Liver (tissue), 9 donors: ENCODE data around the gene RAB7A. TPM values are rescaled to one million over a fixed set of nuclear protein-coding genes. Genes with fewer than 3 reads are reported as not detected.

ENCODE experiments used
- DNase-seq: peaks from one replicate; pipeline ENCODE4 v3.0.0-alpha.2; 2017; ENCODE audit warnings: low spot score
- H3K27ac ChIP-seq, 2 donors: one replicate each; pipeline ENCODE4 v1.7.0; 2013; ENCODE audit warnings: inconsistent platforms in 2 of 2, low read length in 2 of 2, control low read depth in 1 of 2, low read depth in 1 of 2, mild to moderate bottlenecking in 1 of 2
- H3K27me3 ChIP-seq, 4 donors: one replicate each; pipeline versions ENCODE4 v1.6.1 to v1.7.0; 2013; ENCODE audit warnings: low read length in 3 of 4, inconsistent platforms in 1 of 4, mild to moderate bottlenecking in 1 of 4, moderate library complexity in 1 of 4; ENCODE audit not compliant: control insufficient read depth in 4 of 4, insufficient read depth in 4 of 4
- H3K36me3 ChIP-seq, 4 donors: one replicate each; pipeline versions ENCODE4 v1.6.1 to v1.7.0; 2013; ENCODE audit warnings: low read length in 3 of 4, mild to moderate bottlenecking in 3 of 4, low read depth in 1 of 4, moderate library complexity in 1 of 4; ENCODE audit not compliant: control insufficient read depth in 4 of 4, insufficient read depth in 3 of 4
- H3K4me1 ChIP-seq, 4 donors: one replicate each; pipeline versions ENCODE4 v1.6.1 to v1.7.0; 2013; ENCODE audit warnings: low read length in 3 of 4, mild to moderate bottlenecking in 3 of 4, moderate library complexity in 1 of 4; ENCODE audit not compliant: control insufficient read depth in 4 of 4, insufficient read depth in 4 of 4
- H3K4me3 ChIP-seq, 3 donors: one replicate each; pipeline versions ENCODE4 v1.6.1 to v1.7.0; 2013; ENCODE audit warnings: low read length in 3 of 3, control low read depth in 1 of 3, low read depth in 1 of 3, mild to moderate bottlenecking in 1 of 3
- H3K9ac ChIP-seq, 2 donors: one replicate each; pipeline ENCODE4 v1.7.0; 2013; ENCODE audit warnings: low read length in 2 of 2, mild to moderate bottlenecking in 2 of 2, moderate library complexity in 2 of 2, control low read depth in 1 of 2, low read depth in 1 of 2
- H3K9me3 ChIP-seq, 4 donors: one replicate each; pipeline versions ENCODE4 v1.6.1 to v1.7.0; 2013; ENCODE audit warnings: low read length in 3 of 4; ENCODE audit not compliant: control insufficient read depth in 4 of 4
- EGR1 ChIP-seq, 2 donors: IDR thresholded peaks; 2 replicates each; pipeline ENCODE4 v1.6.1; 2016 to 2018; ENCODE audit warnings: antibody characterized with exemption in 2 of 2, low read depth in 2 of 2
- FOXA1 ChIP-seq: IDR thresholded peaks from 2 replicates; pipeline ENCODE4 v1.6.1; 2016; ENCODE audit warnings: antibody characterized with exemption
- FOXA2 ChIP-seq: IDR thresholded peaks from 2 replicates; pipeline ENCODE4 v1.6.1; 2016; ENCODE audit warnings: antibody characterized with exemption
- GABPA ChIP-seq, 2 donors: IDR thresholded peaks in 1 of 2; conservative IDR thresholded peaks in 1 of 2; 2 replicates each; pipeline ENCODE4 v1.6.1; 2016; ENCODE audit warnings: antibody characterized with exemption in 2 of 2, mild to moderate bottlenecking in 1 of 2, moderate library complexity in 1 of 2
- HNF4A ChIP-seq, 2 donors: conservative IDR thresholded peaks; 2 replicates each; pipeline ENCODE4 v1.6.1; 2016; ENCODE audit warnings: antibody characterized with exemption in 2 of 2, mild to moderate bottlenecking in 2 of 2
- JUND ChIP-seq, 2 donors: IDR thresholded peaks; 2 replicates each; pipeline ENCODE4 v1.6.1; 2016; ENCODE audit warnings: antibody characterized with exemption in 2 of 2
- NR2F2 ChIP-seq: IDR thresholded peaks from 2 replicates; pipeline ENCODE4 v1.6.1; 2016; ENCODE audit warnings: antibody characterized with exemption
- RAD21 ChIP-seq, 2 donors: IDR thresholded peaks; 2 replicates each; pipeline ENCODE4 v1.6.1; 2016; ENCODE audit warnings: antibody characterized with exemption in 2 of 2, mild to moderate bottlenecking in 2 of 2
- REST ChIP-seq: IDR thresholded peaks from 2 replicates; pipeline ENCODE4 v1.6.1; 2016; ENCODE audit warnings: antibody characterized with exemption, mild to moderate bottlenecking
- RXRA ChIP-seq, 2 donors: IDR thresholded peaks; 2 replicates each; pipeline ENCODE4 v1.6.1; 2017 to 2018; ENCODE audit warnings: antibody characterized with exemption in 2 of 2, mild to moderate bottlenecking in 1 of 2
- SP1 ChIP-seq: IDR thresholded peaks from 2 replicates; pipeline ENCODE4 v1.6.1; 2018; ENCODE audit warnings: antibody characterized with exemption, mild to moderate bottlenecking
- TAF1 ChIP-seq: conservative IDR thresholded peaks from 2 replicates; pipeline ENCODE4 v1.6.1; 2016; ENCODE audit warnings: antibody characterized with exemption, mild to moderate bottlenecking
- YY1 ChIP-seq: IDR thresholded peaks from 2 replicates; pipeline ENCODE4 v1.6.1; 2016; ENCODE audit warnings: antibody characterized with exemption, mild to moderate bottlenecking
- WGBS: extraction: QIAGEN DNeasy Blood & Tissue Kit; methylation state at CpG from one replicate; pipeline ENCODE4 v1.1.7; 2013; 5-methylcytosine and 5-hydroxymethylcytosine counted together
- polyA plus RNA-seq, 2 donors: library from polyadenylated mRNA; stranded (reverse) in 1 of 2; unstranded in 1 of 2; fragments of 200-250 nt in 1 of 2; fragments of >200 nt in 1 of 2; fragmentation: Nextera tagmentation in 1 of 2; extraction: Ambion mirVana in 1 of 2; gene quantifications; one replicate each; pipeline versions ENCODE4 v1.2.1 to v1.2.3, GENCODE V29; 2013 to 2015
- total RNA-seq, 2 donors: library from RNA; depleted of rRNA; stranded (reverse); fragments of >200 nt; gene quantifications; one replicate each; pipeline ENCODE4 v1.2.3, GENCODE V29; 2014
- TF ChIP-seq, protein P1 (sequence below): fragments of 150-350 bp; IDR thresholded peaks from 2 replicates; pipeline ENCODE4 v1.5.1; 2017; ENCODE audit warnings: improper control_type of control experiment, low read depth, low read length; ENCODE audit not compliant: missing input control
- TF ChIP-seq, protein P2 (sequence below): IDR thresholded peaks from 2 replicates; pipeline ENCODE4 v1.6.1; 2016; ENCODE audit warnings: antibody characterized with exemption
- TF ChIP-seq, protein P3 (sequence below): IDR thresholded peaks from 2 replicates; pipeline ENCODE4 v1.6.1; 2016; ENCODE audit warnings: antibody characterized with exemption
- TF ChIP-seq, protein P4 (sequence below): IDR thresholded peaks from 2 replicates; pipeline ENCODE4 v1.6.1; 2016; ENCODE audit warnings: antibody characterized with exemption
- donor health status: healthy.
- donor health status: healthy.
- donor health status: healthy.
- donor health status: healthy.
- donor health status: healthy.

RAB7A gene
- total and polyA plus RNA-seq, 4 donors, result 34.6 to 90.6 (median 63.4) TPM

DNA sequence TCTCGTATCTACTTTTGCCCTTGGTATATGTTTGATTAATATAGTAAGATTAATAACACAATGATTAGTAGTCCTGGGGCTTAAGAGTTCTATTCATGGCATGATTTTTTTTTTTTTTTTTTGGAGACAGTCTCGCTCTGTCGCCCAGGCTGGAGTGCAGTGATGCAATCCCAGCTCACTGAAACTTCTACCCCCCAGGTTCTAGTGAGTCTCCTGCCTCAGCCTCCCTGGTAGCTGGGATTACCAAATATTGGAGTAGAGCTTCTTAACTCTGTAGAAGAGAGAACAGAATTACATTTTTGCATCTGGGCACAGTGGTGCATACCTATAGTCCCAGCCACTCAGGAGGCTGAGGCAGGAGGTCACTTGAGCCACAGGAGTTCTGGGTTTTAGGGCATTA is 58.9 kb downstream of the RAB7A start:
- Histone ChIP-seq H3K9ac (no peak overlapping the region), H3K4me1 (peaks cover 2 to 28% (median 13%) of the 10 kb centered on the region in 4 donors), H3K27ac (no peak overlapping the region), H3K27me3 (no peaks in the 10 kb centered on the region), H3K4me3 (no peak overlapping the region), H3K36me3 (no peaks in the 10 kb centered on the region), H3K9me3 (no peaks in the 10 kb centered on the region)
- 71% methylated on average over 3 of the region's 3 CpGs for WGBS
- no peak for DNase-seq
- no peak for TF ChIP-seq FOXA1
- no peak for TF ChIP-seq HNF4A (conservative IDR thresholded peaks at IDR 0.05)
- TF ChIP-seq YY1, result no peak
- TF ChIP-seq TAF1, result no peak
- no peak for TF ChIP-seq REST
- no peak for TF ChIP-seq NR2F2
- no peak for TF ChIP-seq RXRA (IDR thresholded peaks at IDR 0.05)
- TF ChIP-seq JUND (IDR thresholded peaks at IDR 0.05), result no peak
- TF ChIP-seq EGR1 (IDR thresholded peaks at IDR 0.05; ENCODE audit: low read depth in 2 of 2), result no peak
- TF ChIP-seq, protein P1, sequence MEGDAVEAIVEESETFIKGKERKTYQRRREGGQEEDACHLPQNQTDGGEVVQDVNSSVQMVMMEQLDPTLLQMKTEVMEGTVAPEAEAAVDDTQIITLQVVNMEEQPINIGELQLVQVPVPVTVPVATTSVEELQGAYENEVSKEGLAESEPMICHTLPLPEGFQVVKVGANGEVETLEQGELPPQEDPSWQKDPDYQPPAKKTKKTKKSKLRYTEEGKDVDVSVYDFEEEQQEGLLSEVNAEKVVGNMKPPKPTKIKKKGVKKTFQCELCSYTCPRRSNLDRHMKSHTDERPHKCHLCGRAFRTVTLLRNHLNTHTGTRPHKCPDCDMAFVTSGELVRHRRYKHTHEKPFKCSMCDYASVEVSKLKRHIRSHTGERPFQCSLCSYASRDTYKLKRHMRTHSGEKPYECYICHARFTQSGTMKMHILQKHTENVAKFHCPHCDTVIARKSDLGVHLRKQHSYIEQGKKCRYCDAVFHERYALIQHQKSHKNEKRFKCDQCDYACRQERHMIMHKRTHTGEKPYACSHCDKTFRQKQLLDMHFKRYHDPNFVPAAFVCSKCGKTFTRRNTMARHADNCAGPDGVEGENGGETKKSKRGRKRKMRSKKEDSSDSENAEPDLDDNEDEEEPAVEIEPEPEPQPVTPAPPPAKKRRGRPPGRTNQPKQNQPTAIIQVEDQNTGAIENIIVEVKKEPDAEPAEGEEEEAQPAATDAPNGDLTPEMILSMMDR, result no peak

GRCh38 chr3:128786434-128787020 is 60.5 kb downstream of the RAB7A start:
- Histone ChIP-seq H3K27ac (no peak overlapping the region), H3K4me1 (peaks cover 0 to 21% (median 8%) of the 10 kb centered on the region in 4 donors)
- 68% methylated on average over 3 of the region's 3 CpGs for WGBS

More at GRCh38 chr3:128786434-128787020, 60.5 kb downstream of the RAB7A start:
- TF ChIP-seq FOXA2, result no peak
- TF ChIP-seq RXRA (IDR thresholded peaks at IDR 0.05), result no peak
- TF ChIP-seq FOXA1, result no peak
- TF ChIP-seq TAF1, result no peak
- TF ChIP-seq, protein P2, sequence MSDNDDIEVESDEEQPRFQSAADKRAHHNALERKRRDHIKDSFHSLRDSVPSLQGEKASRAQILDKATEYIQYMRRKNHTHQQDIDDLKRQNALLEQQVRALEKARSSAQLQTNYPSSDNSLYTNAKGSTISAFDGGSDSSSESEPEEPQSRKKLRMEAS, result no peak
- TF ChIP-seq, protein P1, result no peak
- TF ChIP-seq, protein P3, sequence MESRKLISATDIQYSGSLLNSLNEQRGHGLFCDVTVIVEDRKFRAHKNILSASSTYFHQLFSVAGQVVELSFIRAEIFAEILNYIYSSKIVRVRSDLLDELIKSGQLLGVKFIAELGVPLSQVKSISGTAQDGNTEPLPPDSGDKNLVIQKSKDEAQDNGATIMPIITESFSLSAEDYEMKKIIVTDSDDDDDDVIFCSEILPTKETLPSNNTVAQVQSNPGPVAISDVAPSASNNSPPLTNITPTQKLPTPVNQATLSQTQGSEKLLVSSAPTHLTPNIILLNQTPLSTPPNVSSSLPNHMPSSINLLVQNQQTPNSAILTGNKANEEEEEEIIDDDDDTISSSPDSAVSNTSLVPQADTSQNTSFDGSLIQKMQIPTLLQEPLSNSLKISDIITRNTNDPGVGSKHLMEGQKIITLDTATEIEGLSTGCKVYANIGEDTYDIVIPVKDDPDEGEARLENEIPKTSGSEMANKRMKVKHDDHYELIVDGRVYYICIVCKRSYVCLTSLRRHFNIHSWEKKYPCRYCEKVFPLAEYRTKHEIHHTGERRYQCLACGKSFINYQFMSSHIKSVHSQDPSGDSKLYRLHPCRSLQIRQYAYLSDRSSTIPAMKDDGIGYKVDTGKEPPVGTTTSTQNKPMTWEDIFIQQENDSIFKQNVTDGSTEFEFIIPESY, result no peak
- TF ChIP-seq JUND (IDR thresholded peaks at IDR 0.05), result no peak
- no peak for TF ChIP-seq NR2F2
- TF ChIP-seq RAD21 (IDR thresholded peaks at IDR 0.05), result no peak
- TF ChIP-seq REST, result no peak
- no peak for TF ChIP-seq HNF4A (conservative IDR thresholded peaks at IDR 0.05)
- no peak for TF ChIP-seq SP1
- no peak for TF ChIP-seq EGR1 (IDR thresholded peaks at IDR 0.05; ENCODE audit: low read depth in 2 of 2)
- TF ChIP-seq, protein P4, sequence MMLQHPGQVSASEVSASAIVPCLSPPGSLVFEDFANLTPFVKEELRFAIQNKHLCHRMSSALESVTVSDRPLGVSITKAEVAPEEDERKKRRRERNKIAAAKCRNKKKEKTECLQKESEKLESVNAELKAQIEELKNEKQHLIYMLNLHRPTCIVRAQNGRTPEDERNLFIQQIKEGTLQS, result no peak
- no peak for TF ChIP-seq YY1
- TF ChIP-seq GABPA (IDR thresholded peaks at IDR 0.05 in 1 of 2, conservative IDR thresholded peaks at IDR 0.05 in 1 of 2), result no peak
- Histone ChIP-seq H3K4me3 (no peak overlapping the region), H3K9me3 (no peaks in the 10 kb centered on the region), H3K9ac (no peak overlapping the region), H3K27me3 (no peaks in the 10 kb centered on the region), H3K36me3 (peaks cover 0 to 1% (median 0%) of the 10 kb centered on the region in 4 donors)
- DNase-seq, result no peak
